Activated CD4-positive, alpha-beta T cell treated with anti-CD3 and anti-CD28 coated beads, Interleukin-2, amount 50 U/mL, for 4 hours (primary cell): Measurements from ENCODE around the gene BMP4.
"Not testable (repeated sequence)": the region's sequence is repeated elsewhere in the genome, so short reads cannot be mapped to it uniquely, and the experiment has no call there.

Source experiments
- DNase-seq, 2 experiments: peaks; one replicate each; pipeline ENCODE4 v3.0.0-alpha.2; 2020

The BMP4 gene

DNA sequence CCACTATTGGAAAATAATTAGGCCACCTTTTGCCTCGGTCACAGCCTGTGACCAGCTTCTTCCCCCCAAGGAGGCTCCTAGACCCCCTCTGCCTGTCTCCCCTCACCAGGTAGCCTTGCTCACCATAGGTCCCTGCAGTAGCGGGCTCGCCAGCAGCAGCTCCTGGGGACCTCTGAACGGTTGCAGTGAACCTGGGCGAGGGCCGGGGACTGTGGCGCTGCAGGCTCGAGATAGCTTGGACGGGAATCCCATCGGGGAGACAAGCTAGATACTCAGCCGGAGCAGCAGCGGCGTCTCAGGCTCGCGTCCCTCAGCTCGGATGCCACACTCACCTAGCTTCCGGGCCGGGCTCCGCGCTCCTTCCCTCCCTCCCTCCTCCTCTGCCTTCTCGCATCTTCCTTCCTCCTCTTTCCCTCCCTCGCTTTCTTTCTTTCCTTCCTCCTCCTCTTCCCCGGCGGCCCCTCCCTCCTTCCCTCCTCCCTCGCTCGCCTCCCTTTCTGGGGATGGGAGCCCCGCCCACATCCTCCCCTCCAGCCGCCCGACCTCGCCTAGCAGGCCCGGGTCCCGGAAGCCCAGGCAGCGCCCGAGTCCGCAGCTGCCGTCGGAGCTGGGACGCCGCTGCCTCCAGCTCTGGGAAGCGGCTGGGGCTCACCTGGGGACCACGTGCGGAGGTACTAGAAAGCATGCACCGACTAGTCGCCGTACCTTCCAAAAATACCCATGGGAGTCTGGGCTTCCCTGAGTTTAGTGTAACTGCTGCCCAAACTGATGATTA lies at the start of gene BMP4:
BMP4 (minus strand) TSS at position 399 of the 775 bp plus-strand sequence. CDS start 4,603 bp downstream, outside the sequence.
- no peak for DNase-seq

DNA sequence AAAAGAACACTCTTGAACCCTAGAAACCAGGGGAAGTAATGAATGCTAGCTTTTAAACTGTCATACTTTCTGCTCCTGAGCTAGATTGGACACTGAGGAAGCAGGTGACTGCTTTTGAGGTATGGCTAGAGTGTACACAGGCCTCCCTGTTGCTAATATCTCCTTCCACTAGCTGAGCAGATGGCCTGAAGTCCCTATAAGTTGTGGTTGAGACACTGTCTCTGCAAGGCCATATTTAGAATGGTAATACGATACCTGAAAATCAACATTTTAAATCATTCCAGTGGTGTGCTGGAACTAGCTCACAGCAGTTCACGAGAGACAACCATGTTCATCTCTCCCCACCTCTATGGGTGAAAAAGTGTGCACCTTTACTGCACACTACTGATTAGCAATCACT lies 46.4 kb upstream of the BMP4 start:
- no peak for DNase-seq

DNA sequence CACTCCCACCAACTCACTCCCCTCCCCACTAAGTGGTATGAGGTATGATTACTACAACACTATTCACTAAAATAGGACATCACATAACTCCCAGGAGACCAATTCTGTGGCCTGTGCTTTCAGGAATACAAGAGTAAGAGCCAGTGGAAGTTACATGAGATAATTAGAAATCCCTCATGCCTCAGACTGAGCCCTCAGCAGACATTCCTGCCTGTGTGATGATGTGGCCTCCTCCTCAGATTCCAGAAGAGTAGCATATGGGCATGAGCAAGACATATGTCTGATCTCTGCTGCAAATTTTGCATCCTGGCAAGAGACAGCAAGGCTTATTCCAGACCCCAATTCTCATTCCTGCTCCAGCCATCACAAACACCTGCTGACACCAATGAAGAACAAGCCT lies 46.0 kb upstream of the BMP4 start:
- DNase-seq = no peak

DNA sequence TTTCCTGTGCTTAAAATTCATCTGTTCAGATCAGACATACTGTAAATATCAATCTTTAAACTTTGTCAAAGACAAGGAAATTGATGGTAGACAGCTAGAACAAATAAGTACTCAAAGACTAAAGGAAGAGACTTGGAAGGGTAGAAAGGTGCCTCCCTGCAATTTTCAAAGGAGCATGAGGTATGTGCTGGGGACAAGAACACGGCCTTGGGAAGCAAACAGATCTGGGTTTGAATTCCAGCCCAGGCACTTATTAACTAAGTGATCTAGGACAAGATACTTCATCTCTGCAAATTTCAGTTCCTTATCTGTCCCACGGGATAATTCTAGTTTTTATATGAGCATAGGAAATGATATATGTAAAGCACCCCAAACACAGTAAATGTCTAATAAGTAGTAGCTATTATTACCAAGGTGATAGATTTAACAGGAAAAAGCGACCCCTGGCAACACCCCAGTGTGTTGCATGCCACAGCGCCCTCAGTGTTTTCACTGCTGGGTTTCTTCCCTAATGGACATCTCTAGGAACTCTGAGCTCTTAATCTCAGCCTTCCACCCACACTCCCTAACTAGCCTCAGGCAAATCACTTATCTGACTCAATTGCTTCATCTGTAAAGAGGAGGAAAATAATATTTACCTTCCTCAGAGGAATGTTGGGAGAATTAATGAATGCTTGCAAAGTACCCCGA lies 44.7 kb upstream of the BMP4 start:
- DNase-seq = no peak

DNA sequence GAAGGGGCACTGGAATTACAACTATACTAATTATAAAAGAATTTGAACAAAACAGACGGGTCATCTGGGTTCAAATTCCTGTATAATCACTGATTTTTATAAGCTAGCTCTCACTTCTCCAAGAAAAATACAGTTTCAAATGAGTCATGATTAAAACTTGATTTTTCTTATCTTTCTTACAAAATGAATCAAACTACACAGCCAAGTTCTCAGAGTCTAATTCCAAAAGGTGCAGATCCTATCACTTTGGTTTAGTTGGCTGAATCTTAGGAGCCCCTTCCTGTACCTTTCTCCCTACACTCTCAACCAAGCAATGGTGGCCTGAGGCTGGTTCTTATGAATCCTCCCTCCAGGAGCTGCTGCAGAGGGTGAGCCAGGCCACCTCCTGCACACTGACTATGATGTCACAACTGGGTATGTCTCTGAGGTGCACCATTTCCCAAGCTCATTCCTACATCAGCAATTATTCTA lies 43.8 kb upstream of the BMP4 start:
- DNase-seq = no peak

DNA sequence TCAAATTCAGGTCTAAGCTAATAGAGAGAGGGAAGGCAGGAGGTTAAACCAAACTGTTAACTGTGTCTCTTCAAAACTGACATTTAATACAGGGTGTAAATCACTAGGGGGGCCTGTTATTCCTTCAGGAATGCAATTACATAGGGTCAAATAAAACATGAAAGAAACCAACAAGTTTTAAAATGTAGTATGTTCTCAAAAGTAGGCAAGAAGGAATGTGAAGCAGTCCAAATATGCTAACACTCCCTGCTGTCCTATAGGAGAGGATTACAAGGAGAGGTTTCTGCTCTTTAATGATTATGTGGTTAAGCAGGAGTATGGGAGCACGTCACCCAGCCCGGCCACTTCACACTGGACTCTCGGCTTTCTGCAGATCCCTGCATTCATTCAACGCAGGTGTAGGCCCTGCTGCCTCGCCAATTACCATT lies 42.5 kb upstream of the BMP4 start:
- DNase-seq = no peak

DNA sequence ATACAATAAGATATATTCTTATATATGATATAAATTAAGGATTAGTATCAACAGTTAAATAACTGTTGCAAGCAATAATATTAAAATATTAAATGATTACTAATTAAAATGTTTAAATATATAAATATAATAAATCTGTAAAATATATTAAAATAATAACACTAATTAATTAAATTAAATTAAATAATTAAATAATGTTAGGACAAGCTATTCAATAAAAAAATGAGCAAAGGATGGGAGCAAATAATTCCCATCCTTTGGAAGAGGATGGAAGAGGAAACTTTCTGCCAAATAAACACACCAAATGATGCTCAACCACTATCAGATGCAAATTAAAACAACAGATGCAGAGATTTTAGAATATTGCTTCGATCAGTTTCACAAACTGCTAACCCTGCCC lies 39.4 kb upstream of the BMP4 start:
- no peak for DNase-seq

DNA sequence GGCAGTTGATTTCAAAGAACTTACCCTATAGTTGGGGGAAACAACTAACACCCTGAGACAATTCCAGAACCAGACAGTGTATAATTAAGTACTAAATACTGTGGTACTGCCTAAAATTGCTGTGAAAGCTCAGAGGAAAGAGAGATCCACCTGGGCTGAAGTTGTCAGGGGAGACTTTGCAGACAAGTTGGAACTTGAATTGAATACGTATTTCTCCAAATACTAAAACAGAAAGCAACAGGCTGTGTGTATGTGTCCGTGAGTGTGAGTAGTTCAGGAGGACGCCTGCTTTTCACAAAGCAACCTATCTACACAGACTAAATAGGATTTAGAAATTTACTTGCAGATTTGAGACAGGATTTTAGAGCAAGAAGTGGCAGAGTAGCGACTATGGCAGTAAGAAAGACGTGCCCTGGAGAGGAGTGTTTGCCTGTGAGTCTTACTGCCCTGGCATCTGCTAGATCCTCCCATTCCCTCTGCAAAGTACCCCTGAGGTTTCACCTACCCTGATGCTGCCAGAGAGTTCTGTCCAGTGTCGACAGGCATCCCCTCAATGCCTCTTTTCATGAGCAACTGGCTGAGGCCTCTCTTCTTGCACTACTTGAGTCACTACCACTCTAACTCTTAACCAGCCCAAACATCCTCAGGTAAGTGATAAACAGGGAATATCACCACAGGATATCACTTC lies 37.4 kb upstream of the BMP4 start:
- no peak for DNase-seq

DNA sequence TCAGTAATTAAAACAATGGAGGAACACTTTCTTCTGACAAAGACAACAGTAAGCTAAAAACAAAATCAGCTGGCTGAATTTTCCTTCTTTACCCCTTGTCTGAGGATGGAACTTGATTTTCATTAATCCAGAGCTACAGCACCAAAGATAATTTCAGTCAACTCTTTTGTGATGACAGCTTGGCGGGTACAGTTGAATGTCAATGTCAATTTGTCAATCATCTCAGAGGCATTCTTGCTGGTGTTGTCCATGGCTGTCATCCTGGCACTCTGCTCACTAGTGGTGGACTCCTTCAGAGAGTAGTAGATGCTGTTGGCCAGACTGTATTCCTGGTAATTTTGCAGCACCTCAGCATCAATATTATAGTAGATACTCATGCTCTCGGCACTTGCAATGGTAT lies 34.4 kb upstream of the BMP4 start:
- DNase-seq = no peak

DNA sequence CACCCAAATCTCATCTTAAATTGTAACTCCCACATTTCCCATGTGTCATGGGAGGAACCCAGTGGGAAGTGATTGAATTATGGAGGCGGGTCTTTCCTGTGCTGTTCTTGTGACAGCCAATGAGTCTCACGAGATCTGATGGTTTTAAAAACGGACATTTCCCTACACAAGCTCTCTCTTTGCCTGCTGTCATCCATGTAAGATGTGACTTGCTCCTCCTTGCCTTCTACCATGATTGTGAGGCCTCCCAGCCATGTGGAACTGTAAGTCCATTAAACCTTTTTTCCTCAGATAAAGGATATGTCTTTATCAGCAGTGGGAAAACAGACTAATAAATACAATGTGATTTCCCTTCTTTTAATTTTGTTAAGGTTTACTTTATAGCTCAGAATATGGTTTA lies 30.1 kb upstream of the BMP4 start:
- DNase-seq = not testable (repeated sequence)

DNA sequence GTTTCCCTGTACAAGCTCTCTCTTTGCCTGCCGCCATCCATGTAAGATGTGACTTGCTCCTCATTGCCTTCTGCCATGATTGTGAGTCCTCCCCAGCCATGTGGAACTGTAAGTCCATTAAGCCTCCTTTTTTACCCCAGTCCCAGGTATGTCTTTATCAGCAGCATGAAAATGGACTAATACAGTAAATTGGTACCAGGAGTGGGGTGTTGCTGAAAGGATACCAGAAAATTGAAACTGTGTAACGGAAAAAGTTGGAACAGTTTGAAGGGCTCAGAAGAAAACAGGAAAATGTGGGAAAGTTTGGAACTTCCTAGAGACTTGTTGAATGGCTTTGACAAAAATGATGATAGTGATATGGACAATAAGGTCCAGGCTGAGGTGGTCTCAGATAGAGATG lies 28.3 kb upstream of the BMP4 start:
- not testable (repeated sequence) for DNase-seq

DNA sequence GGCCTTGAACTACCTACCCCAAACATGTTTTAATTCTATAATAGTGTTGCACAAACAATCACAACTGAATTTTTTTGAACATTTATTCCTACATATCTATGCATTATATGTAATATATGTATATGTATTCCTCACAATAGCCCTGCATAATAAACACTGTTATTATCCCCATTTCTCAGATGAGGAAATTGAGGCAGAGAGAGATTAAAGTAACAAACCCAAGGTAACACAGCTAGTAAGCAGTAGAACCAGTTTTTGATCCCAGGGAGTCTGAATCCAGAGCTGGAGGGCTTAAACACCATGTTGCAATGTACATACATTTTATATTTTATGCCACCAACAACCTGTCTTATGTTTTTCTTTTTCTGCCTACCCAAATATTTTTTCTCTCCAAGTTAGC lies 26.5 kb upstream of the BMP4 start:
- DNase-seq = no peak

DNA sequence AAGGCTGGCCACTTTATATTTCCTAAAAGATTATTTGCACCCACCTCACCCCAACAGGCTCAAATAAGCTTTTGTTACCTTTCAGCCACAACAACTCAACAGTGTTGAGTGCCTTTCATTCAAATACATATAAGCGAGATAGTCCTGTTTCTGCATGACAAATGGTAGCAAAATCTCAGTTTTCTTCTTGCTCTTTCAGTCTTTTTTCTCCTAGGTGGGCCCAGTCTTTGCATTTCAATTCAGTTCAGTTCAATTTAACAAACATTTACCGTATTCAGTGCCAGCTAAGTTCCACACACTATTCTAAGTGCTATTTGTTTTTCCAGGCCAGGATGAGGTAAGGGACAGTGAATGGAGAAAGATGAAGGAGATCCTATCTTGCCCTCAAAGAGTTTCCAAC lies 25.9 kb upstream of the BMP4 start:
- no peak for DNase-seq

DNA sequence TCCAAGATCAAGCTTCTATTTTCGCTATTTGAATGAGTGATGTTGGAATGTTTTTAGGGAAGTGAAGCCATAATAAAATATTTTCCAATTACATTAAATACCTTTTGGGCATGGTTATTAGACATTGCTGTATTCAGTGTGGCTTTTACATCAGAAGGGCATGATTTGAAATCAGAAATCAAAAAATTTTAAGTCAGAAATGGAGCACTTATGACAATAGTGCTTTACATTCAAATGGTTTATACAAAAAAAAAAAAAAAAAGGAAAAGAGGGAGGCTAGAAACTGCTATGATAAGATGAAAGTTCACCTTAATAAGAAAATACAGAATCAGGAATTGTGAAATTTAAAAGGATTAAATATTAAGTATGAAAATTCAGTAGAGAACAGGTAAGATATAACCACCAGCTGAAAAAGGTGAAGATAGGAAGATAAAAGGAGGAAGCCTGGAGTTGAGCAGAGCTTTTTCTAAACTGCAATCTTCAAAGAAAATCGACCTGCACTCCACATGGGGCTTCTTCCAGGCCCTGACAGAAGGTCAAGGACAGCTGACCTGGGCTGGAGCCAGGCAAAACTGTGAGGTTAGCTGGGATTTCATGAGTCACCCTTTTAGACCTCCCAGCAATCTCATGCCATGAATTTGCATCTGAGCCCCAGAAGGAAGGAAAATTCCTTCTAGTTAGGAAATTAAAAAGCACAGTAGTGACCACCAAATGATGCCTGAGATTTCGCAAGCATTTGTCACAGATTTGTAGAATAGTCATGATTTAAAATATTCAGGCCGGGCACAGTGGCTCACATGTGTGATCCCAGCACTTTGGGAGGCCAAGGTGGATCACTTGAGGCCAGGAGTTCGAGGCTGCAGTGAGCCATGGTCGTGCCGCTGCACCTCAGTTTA lies 23.4 kb upstream of the BMP4 start:
- no peak for DNase-seq

DNA sequence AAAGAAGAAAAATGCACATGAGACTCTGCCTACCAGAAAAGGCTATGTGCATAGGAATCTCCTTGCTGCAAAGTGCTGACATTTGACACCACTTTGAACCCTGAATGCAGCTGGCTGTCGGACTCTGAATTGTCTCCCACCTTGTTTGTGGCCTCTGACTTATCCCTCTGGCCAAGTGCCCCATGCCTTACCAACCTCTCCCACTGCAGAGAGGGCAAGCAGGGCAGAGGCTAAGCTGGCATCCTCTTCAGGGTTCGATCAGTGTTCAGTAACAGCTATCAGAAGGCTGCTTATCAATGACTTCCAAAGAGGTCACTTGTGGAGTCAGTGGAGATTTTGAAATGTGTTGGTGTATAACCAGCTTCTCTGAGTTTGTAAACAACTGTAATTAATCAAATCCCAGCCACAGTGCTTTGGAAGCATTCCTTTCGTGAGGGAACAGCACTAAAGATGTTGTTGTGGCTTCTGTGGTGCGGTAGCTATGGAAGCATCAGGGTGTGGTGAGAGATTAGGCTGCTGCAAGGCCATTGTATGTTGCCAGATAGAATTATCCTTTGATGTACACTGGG lies 22.6 kb upstream of the BMP4 start:
- no peak for DNase-seq

DNA sequence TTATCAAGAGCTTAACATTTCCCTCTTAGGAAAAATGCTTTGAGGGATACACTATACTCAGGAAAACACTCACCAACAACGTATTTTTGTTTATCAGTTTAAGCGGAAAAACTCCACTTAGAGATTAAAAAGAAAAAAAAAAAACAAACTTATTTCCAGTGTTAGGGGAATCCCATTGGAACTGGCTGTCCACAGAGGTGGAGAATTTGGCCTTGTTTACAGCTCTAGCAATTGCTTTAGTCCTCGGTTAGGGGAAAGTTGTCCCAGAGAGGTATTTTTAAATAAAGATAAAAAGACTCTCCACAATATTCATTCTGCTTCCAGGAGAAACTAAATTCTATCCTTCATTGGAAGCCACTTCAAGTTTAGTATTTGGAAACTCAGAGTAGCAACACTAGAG lies 21.6 kb upstream of the BMP4 start:
- no peak for DNase-seq

DNA sequence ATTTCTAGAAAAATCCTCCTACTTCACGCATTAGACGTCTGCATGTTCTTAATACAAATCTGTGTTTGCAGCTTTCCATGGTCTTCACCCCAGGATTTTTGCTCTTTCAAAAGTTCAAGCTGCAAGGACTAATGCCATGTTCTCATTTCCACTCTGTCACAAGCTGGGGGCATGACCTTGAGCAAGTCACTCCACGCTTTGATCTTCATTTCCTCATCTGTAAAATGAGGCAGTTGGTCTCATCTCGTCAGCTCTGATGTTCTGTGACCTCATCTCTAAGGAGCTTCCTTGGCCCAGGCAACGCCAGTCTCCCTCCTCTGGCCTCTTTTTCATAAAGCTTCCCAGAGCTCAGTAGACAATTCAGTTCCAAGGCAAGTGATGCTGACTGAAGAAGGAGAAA lies 18.8 kb upstream of the BMP4 start:
- no peak for DNase-seq

DNA sequence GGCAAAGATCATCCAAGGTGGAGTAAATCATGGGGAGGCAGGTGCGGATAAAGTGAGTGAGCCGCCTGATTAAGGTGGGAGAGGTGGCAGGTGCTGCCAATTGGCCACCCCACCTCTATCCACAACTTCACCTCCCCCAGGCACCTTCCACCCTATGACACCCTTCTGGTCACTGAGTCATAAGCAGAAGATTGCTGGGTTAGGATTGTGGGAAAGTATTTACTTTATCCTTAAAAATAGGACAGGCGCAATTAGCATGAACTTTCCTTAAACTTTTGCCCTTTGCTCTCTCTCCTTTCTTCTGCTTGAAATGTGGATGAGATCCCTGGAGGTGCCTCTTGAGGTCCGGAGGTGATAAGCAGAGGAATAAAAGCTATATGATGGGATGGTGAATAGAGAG lies 14.9 kb upstream of the BMP4 start:
- DNase-seq = no peak

DNA sequence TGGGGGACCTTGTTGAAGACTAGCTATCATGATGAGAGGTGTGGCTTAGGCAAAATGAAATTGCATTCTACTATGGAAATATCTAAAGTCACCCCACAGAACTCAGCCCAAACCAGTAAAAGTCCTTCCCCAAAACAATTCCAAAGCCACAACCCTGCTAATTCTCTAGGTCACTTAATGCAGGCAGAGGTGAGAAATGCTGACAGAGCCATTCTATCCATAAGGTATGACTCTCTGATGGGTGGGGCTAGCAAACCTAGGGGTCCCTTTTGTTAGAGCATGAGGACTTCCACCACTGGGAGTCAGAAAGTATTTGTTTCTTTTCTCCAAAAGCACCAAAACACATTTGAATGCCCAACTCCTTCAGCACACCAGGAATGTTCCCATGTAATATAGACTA lies 12.7 kb upstream of the BMP4 start:
- DNase-seq = no peak

DNA sequence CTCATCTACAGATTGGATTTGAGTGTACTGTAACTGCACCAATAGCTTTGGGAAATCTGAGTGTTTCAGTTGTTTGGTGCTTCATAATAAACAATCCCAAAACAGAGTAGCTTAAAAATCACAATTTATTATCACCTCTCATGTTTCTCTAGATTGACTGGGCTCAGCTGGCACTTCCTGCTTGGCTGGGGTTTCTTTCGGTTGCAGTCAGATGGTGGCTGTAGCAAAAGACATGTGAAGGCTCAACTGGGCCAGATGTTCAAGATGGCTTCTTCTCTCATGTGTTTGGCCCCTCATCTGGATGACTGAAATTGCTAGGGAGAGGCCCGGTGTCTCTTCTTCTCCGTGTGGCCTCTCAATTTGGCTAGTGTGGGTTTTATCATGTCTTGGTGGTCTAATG lies 12.1 kb upstream of the BMP4 start:
- no peak for DNase-seq

DNA sequence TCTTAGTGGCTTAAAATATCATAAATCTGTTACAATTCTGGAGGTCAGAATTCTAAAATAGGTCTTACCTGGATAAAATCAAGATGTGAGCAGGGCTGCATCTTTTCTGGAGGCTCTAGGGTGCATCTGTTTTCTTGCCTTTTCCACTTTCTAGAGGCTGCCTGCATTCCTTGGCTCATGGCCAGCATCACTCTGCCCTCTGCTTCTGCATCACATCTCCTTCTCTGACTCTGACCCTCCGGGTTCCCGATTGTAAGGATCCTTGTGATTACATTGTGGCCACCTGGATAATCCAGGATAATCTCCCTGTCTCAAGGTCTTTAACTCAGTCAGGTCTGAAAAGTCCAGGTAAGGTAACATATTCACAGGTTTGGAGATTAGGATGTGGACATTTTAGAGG lies 11.0 kb upstream of the BMP4 start:
- DNase-seq = no peak

DNA sequence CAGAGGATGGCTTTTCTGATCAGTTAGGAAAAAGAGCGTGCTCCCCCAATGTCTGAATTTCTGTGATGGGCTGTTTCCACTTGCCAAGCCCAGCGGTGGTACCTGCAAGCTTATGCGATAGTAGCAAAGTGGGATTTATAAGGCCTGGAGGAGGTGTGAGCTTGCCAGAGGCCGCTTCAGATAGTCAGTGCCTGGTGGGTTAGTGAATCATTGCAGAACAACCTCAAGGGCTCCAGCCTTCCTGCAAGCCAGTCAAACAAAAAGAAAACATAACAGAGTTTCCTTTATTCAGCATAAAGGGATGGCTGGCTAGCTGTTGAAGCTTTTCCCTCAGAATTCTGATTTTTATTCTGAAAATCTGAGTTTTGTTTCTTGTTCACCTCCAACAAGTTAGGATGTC lies 7.6 kb upstream of the BMP4 start:
- DNase-seq = no peak
